Ectodermal cell (in vitro differentiated cells): ENCODE data around the gene FYN.

Experiments
- H3K27ac ChIP-seq: 2 replicates; pipeline ENCODE4 v1.7.0; 2013; ENCODE audit warnings: mild to moderate bottlenecking, low read depth, low read length; ENCODE audit not compliant: insufficient read depth, poor library complexity, severe bottlenecking
- H3K27me3 ChIP-seq: 2 replicates; pipeline ENCODE4 v1.7.0; 2013; ENCODE audit warnings: mild to moderate bottlenecking, low read length; ENCODE audit not compliant: insufficient read depth, control insufficient read depth, poor library complexity, severe bottlenecking
- H3K36me3 ChIP-seq: one replicate; pipeline ENCODE4 v1.7.0; 2013; ENCODE audit warnings: low read length; ENCODE audit not compliant: control insufficient read depth, insufficient read depth
- H3K4me1 ChIP-seq: one replicate; pipeline ENCODE4 v1.7.0; 2013; ENCODE audit warnings: low read length; ENCODE audit not compliant: control insufficient read depth, insufficient read depth
- H3K4me3 ChIP-seq: 2 replicates; pipeline ENCODE4 v1.7.0; 2013; ENCODE audit warnings: low read depth, low read length, control low read depth; ENCODE audit not compliant: insufficient read depth
- H3K9me3 ChIP-seq: 2 replicates; pipeline ENCODE4 v1.7.0; 2013; ENCODE audit warnings: mild to moderate bottlenecking, low read length, moderate library complexity; ENCODE audit not compliant: control insufficient read depth
- WGBS, 2 experiments: methylation state at CpG; one replicate each; pipeline ENCODE4 v1.1.7; 2013; ENCODE audit warnings: missing lambda C conversion rate in 2 of 2; 5-methylcytosine and 5-hydroxymethylcytosine counted together

The FYN gene

GRCh38 chr6:111857674-111858337, 15.4 kb downstream of the FYN start:
- 90% methylated on average over 8 of the region's 8 CpGs for WGBS, 2 experiments
- no peaks in the 10 kb centered on the region for H3K36me3 ChIP-seq
- H3K27me3 ChIP-seq, result no peaks in the 10 kb centered on the region
- no peaks in the 10 kb centered on the region for H3K9me3 ChIP-seq
- H3K4me1 ChIP-seq, result peaks cover 51% of the 10 kb centered on the region
- no peak overlapping the region for H3K4me3 ChIP-seq
- H3K27ac ChIP-seq, result peak overlapping the region; percentile 74

DNA sequence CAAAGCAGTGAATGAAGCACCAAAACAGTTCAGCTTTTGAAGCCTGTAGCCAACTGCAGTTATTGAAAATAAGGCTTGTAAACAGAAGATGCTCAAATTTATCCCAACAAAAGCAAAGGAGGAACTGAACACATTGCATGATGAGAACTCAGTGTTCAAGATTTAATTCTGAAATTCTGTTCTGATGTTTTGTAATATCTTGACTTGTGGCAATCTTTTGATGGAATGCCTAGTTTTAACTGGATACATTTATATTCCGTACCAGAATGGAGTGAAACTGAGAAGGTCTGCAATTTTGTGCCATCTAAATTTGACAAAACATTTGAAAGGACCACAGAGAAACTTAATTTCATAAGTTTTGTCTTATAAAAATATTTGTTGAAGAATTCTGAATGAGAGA, 17.5 kb downstream of the FYN start:
- H3K27me3 ChIP-seq, result no peaks in the 10 kb centered on the region
- no peaks in the 10 kb centered on the region for H3K36me3 ChIP-seq
- H3K4me3 ChIP-seq, result no peak overlapping the region
- no peak overlapping the region for H3K27ac ChIP-seq
- H3K4me1 ChIP-seq, result peaks cover 38% of the 10 kb centered on the region
- 93 to 100% methylated on average over 1 of the region's 1 CpG for WGBS, 2 experiments
- no peaks in the 10 kb centered on the region for H3K9me3 ChIP-seq

GRCh38 chr6:111854683-111855082, 18.6 kb downstream of the FYN start:
- H3K27me3 ChIP-seq, result no peaks in the 10 kb centered on the region
- no peaks in the 10 kb centered on the region for H3K36me3 ChIP-seq
- H3K4me1 ChIP-seq, result peaks cover 35% of the 10 kb centered on the region
- no peaks in the 10 kb centered on the region for H3K9me3 ChIP-seq
- WGBS, 2 experiments, result 95 to 100% methylated on average over 1 of the region's 2 CpGs
- no peak overlapping the region for H3K27ac ChIP-seq
- no peak overlapping the region for H3K4me3 ChIP-seq

GRCh38 chr6:111852725-111853124, 20.5 kb downstream of the FYN start:
- H3K9me3 ChIP-seq, result no peaks in the 10 kb centered on the region
- H3K27ac ChIP-seq, result no peak overlapping the region
- no peak overlapping the region for H3K4me3 ChIP-seq
- 92 to 100% methylated on average over 2 of the region's 2 CpGs for WGBS, 2 experiments
- H3K27me3 ChIP-seq, result no peaks in the 10 kb centered on the region
- peaks cover 34% of the 10 kb centered on the region for H3K4me1 ChIP-seq
- H3K36me3 ChIP-seq, result no peaks in the 10 kb centered on the region

DNA sequence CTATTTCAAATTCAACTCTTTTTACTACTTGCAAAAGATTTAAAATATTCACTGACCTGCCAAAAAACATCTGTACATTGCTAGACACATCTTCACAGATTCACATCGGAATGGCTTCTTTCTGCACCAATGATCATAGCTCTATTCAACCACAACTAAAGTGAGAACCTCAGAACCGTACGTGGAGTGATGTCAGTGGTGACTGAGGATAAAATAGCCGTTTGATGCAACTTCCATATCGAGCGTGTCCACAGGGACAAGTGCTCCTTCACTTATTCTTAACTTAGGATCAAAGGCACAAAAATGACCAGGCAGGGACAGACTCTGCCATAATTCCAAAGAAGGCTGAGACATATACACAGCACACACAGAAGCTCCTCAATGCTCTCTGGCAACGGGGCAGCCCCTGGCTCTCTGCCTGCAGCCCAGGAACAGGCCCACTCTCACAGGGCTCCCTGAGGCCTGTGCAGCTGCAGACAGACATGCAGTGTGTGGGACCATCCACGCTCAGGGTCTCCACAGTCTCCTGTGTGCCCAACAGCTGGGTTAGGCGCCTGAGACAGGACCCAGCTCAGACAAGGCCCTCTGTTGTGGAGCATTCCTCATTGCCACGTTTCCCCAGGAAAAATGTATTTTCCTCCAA, 22.8 kb downstream of the FYN start:
- Histone ChIP-seq H3K36me3 (peaks cover 2% of the 10 kb centered on the region), H3K4me1 (peaks cover 45% of the 10 kb centered on the region), H3K27me3 (no peaks in the 10 kb centered on the region), H3K9me3 (no peaks in the 10 kb centered on the region), H3K27ac (no peak overlapping the region), H3K4me3 (no peak overlapping the region)
- 86 to 88% methylated on average over 10 of the region's 10 CpGs for WGBS, 2 experiments

- H3K27me3 ChIP-seq, result no peaks in the 10 kb centered on the region
- WGBS, 2 experiments, result 89 to 92% methylated on average over 5 of the region's 5 CpGs
- no peaks in the 10 kb centered on the region for H3K9me3 ChIP-seq
- H3K36me3 ChIP-seq, result peaks cover 2% of the 10 kb centered on the region
- H3K4me1 ChIP-seq, result peaks cover 56% of the 10 kb centered on the region
- H3K27ac ChIP-seq, result no peak overlapping the region
- H3K4me3 ChIP-seq, result no peak overlapping the region
These were observed 24.0 kb downstream of the FYN start for GRCh38 chr6:111849298-111849697.

- H3K4me1 ChIP-seq, result peaks cover 64% of the 10 kb centered on the region
- WGBS, 2 experiments, result 92 to 94% methylated on average over 7 of the region's 7 CpGs
- no peak overlapping the region for H3K27ac ChIP-seq
- H3K36me3 ChIP-seq, result peaks cover 2% of the 10 kb centered on the region
- H3K4me3 ChIP-seq, result no peak overlapping the region
- no peaks in the 10 kb centered on the region for H3K9me3 ChIP-seq
- no peaks in the 10 kb centered on the region for H3K27me3 ChIP-seq
These were observed 24.9 kb downstream of the FYN start for GRCh38 chr6:111848262-111848812.

DNA sequence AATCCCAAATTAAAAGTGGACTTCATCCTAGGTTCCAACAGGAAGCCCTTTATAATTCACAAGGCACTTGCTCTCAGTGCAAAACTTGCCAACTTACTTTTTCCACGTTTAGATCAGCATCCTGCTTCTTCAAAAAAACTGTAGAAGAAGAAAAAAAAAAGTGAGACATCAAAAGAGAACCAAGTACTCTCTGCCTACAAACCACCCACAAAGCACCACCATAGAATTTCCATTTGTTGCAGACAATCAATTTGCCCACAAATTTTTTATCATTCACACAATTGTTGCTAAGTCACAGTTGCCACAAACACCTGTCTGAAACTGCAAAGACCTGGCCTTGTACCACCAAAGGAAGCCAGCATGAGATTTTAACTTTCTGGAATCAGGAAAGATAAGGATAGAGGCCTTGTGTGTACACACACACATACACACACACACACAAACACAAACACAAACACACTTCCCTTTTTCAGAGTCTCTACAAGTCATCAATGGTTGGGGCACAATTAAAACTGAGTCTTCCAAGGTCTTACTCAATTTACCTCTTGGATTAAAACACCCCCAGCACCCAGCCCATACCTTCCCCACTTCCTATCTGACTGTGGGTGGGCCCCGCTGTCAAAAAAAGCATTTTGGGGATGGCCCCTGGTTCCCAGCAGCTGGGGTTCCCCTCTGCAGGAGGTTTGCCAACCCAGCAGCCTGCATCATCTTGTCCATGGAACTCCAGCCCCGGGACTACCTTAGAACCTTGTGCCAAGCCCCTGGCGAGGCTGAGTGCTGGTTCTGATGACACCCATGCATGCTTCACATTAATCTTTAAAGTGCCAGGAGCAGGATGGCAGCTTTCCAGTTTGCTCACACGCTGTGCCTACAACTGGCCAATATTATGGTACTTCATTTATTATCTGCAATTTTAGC, 26.5 kb downstream of the FYN start:
- H3K4me1 ChIP-seq, result peaks cover 72% of the 10 kb centered on the region
- no peaks in the 10 kb centered on the region for H3K27me3 ChIP-seq
- H3K27ac ChIP-seq, result peak overlapping the region; percentile 48
- no peak overlapping the region for H3K4me3 ChIP-seq
- H3K9me3 ChIP-seq, result no peaks in the 10 kb centered on the region
- peaks cover 2% of the 10 kb centered on the region for H3K36me3 ChIP-seq
- 79 to 80% methylated on average over 5 of the region's 5 CpGs for WGBS, 2 experiments

DNA sequence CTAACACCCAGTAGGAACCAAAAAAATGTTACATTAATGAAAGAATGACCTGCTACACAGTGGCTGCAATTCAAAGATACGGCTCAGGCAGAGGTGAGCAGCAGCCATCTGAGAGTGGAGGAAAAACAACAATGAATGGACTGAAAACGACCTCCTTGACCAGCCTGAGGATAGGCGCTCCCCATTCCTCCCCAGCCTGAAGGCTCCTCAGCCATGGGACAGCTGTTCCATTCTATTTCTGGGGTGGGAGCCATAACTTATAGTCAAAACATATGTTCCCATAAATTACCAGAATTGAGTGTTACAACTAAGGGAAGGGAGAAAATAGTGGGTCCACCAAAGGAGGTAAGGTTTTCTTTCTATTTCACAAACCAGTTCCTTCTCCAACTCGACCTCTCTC, 27.2 kb downstream of the FYN start:
- H3K27me3 ChIP-seq, result no peaks in the 10 kb centered on the region
- no peaks in the 10 kb centered on the region for H3K9me3 ChIP-seq
- WGBS, 2 experiments, result 79 to 80% methylated on average over 4 of the region's 4 CpGs
- H3K36me3 ChIP-seq, result peaks cover 2% of the 10 kb centered on the region
- H3K27ac ChIP-seq, result peak overlapping the region; percentile 80
- H3K4me3 ChIP-seq, result no peak overlapping the region
- peaks cover 78% of the 10 kb centered on the region for H3K4me1 ChIP-seq

GRCh38 chr6:111845441-111845871, 27.8 kb downstream of the FYN start:
- Histone ChIP-seq H3K36me3 (peaks cover 2% of the 10 kb centered on the region), H3K27ac (peak overlapping the region; percentile 80), H3K9me3 (no peaks in the 10 kb centered on the region), H3K4me3 (no peak overlapping the region), H3K27me3 (no peaks in the 10 kb centered on the region), H3K4me1 (peaks cover 84% of the 10 kb centered on the region)
- WGBS, 2 experiments, result 54 to 58% methylated on average over 8 of the region's 8 CpGs
